ENCODE measurements around the gene USP7.
"Not testable (repeated sequence)": the region's sequence is repeated elsewhere in the genome, so short reads cannot be mapped to it uniquely, and the experiment has no call there.

Gene USP7

GRCh38 chr16:8971416-8971815 is 7.7 kb upstream of the USP7 start:
- no peak for DNase-seq

- not testable (repeated sequence) for DNase-seq
Measured at GRCh38 chr16:8969202-8969897, 5.6 kb upstream of the USP7 start.

- DNase-seq, result not testable (repeated sequence)
Measured at GRCh38 chr16:8968054-8968453, 4.3 kb upstream of the USP7 start.

GRCh38 chr16:8967132-8967821 is 3.6 kb upstream of the USP7 start:
- DNase-seq, result no peak

GRCh38 chr16:8966817-8967131 is 3.1 kb upstream of the USP7 start:
- DNase-seq, result no peak

GRCh38 chr16:8964462-8964861 is 756 bp upstream of the USP7 start:
- no peak for DNase-seq

- no peak for DNase-seq
Measured at GRCh38 chr16:8963010-8963820, 491 bp downstream of the USP7 start.

- DNase-seq, result peak; percentile 22
Measured at GRCh38 chr16:8962393-8963009, 1.2 kb downstream of the USP7 start.

- DNase-seq, result no peak
Measured at GRCh38 chr16:8961811-8962390, 1.8 kb downstream of the USP7 start.

GRCh38 chr16:8960788-8961109 is 3.0 kb downstream of the USP7 start:
- no peak for DNase-seq

GRCh38 chr16:8959921-8960787 is 3.6 kb downstream of the USP7 start:
- no peak for DNase-seq

- no peak for DNase-seq
Measured at GRCh38 chr16:8958344-8959167, 5.2 kb downstream of the USP7 start.

GRCh38 chr16:8957509-8958157 is 6.1 kb downstream of the USP7 start:
- no peak for DNase-seq

- DNase-seq, result no peak
Measured at GRCh38 chr16:8957063-8957397, 6.7 kb downstream of the USP7 start.

GRCh38 chr16:8956265-8957062 is 7.2 kb downstream of the USP7 start:
- no peak for DNase-seq

- no peak for DNase-seq
Measured at GRCh38 chr16:8955828-8956227, 7.9 kb downstream of the USP7 start.

- no peak for DNase-seq
Measured at GRCh38 chr16:8953064-8953463, 10.6 kb downstream of the USP7 start.

GRCh38 chr16:8952281-8952751 is 11.4 kb downstream of the USP7 start:
- DNase-seq, result no peak

GRCh38 chr16:8951447-8952280 is 12.0 kb downstream of the USP7 start:
- DNase-seq, result no peak

Measured in activated T-cell treated with anti-CD3 and anti-CD28 coated beads for 4 hours (primary cell).